ENCODE measurements around the gene ZNF740.

ZNF740 gene

GRCh38 chr12:53223389-53224060 is 43.0 kb downstream of the ZNF740 start:
- no peak for TF ChIP-seq CTCF (IDR thresholded peaks at IDR 0.05)
- H3K4me3 ChIP-seq = no peak overlapping the region
- DNase-seq (ENCODE audit: low spot score) = no peak
- H3K27ac ChIP-seq = peak overlapping the region; percentile 93 to 97

- H3K27ac ChIP-seq = peak overlapping the region; percentile 93 to 97
- DNase-seq (ENCODE audit: low spot score) = peak; percentile 68
- no peak overlapping the region for H3K4me3 ChIP-seq
- no peak for TF ChIP-seq CTCF (IDR thresholded peaks at IDR 0.05)
These were observed 43.8 kb downstream of the ZNF740 start for GRCh38 chr12:53224061-53224896.

- TF ChIP-seq CTCF (IDR thresholded peaks at IDR 0.05) = no peak
- H3K4me3 ChIP-seq = peak overlapping the region; percentile 10
- peak overlapping the region; percentile 93 to 97 for H3K27ac ChIP-seq
- DNase-seq (ENCODE audit: low spot score) = peak; percentile 65
These were observed 44.5 kb downstream of the ZNF740 start for GRCh38 chr12:53224897-53225634.

- no peak for TF ChIP-seq CTCF (IDR thresholded peaks at IDR 0.05)
- DNase-seq (ENCODE audit: low spot score) = no peak
- H3K27ac ChIP-seq = peak overlapping the region in 1 of 2 donors; percentile 93
- no peak overlapping the region for H3K4me3 ChIP-seq
These were observed 45.3 kb downstream of the ZNF740 start for GRCh38 chr12:53225635-53226424.

- no peak overlapping the region for H3K4me3 ChIP-seq
- TF ChIP-seq CTCF (IDR thresholded peaks at IDR 0.05) = no peak
- no peak overlapping the region for H3K27ac ChIP-seq
- DNase-seq (ENCODE audit: low spot score) = no peak
These were observed 46.3 kb downstream of the ZNF740 start for GRCh38 chr12:53226815-53227214.

- no peak for TF ChIP-seq CTCF (IDR thresholded peaks at IDR 0.05)
- H3K27ac ChIP-seq = peak overlapping the region in 1 of 2 donors; percentile 2
- DNase-seq (ENCODE audit: low spot score) = no peak
- H3K4me3 ChIP-seq = no peak overlapping the region
These were observed 46.8 kb downstream of the ZNF740 start for GRCh38 chr12:53227341-53227740.
